GM18858 (cell line): Measurements from ENCODE around the gene PSMC3IP.
"Not testable (repeated sequence)": the region's sequence is repeated elsewhere in the genome, so short reads cannot be mapped to it uniquely, and the experiment has no call there.

Experiments
- ATAC-seq: cut with Tn5 transposase; IDR thresholded peaks from one replicate; pipeline ENCODE4 v1.9.1; 2021; ENCODE audit not compliant: unreplicated experiment

PSMC3IP gene, protein sequence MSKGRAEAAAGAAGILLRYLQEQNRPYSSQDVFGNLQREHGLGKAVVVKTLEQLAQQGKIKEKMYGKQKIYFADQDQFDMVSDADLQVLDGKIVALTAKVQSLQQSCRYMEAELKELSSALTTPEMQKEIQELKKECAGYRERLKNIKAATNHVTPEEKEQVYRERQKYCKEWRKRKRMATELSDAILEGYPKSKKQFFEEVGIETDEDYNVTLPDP

DNA sequence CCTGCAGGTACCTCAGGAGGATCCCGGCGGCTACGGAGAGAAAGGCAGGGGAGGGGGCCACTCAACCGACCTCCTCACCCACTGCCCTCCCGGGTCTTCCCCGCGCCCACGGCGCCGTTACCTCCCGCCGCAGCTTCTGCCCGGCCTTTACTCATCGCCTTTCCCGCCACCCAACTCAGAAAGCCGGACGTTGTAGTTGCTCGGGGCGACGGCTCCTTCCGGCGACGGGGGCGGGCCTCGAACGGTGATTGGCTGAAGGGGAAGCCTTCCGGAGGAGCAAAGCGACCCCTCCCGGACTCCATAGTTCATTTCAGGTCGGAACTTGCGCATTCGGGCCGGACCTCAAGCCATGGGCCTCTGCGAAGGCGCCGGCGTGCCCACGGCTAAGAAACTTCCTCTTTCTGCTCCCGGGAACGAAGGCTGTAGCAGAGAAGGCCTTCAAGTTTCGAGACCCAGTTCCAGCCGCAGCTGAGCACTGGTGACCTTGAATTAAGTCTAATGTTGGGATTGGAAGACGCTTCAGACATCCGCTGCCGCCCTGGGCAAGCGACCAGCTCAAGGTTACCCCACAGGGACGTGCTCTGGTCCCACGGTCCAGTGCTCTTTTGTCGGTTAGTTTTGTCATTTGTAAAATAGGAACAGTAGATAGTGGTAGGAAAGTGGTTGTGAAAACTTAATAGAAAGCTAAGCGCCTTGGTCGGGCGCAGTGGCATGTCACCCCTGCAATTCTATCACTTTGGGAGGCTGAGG lies at the start of gene PSMC3IP:
Gene PSMC3IP, minus strand, starts transcription at position 198 of the 750 bp plus-strand sequence. Its CDS starts 43 bp downstream, at position 155.
- ATAC-seq, result peak; percentile 61

DNA sequence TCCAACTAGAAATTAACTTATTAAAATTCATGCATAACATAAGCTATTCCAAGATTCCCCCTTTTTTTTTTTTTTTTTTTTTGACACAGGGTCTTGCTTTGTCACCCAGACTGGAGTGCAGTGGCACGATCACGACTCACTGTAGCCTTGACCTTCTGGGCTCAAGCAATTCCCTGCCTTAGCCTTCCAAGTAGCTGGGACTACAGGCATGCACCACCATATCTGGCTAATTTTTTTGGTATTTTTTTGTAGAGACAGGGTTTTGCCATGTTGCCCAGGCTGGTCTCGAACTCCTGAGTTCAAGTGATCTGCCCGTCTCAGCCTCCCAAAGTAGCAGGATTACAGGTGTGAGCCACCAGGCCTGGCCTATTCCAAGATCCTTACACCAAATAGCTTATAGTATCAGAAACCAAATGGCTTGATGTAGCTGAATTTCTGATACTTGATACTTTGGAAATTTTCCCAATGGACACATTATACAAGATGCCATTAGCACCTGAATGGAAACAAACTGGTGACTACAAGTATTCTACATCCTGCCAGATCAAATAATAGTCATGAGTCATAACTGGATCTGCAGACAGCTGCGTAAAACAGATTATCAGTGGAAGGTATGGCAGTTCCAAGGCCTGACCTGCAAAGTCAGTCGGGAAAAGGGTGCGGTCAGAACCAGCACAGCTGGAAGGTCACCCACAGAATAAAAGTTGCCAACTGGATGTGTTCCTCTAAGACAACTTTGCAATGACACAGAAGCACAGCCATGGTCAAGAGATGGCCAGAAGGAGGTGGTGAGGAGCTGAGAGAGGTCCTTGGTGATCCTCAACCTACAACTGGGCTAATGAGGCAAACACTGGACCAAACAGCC lies 46.4 kb upstream of the PSMC3IP start:
- no peak for ATAC-seq

DNA sequence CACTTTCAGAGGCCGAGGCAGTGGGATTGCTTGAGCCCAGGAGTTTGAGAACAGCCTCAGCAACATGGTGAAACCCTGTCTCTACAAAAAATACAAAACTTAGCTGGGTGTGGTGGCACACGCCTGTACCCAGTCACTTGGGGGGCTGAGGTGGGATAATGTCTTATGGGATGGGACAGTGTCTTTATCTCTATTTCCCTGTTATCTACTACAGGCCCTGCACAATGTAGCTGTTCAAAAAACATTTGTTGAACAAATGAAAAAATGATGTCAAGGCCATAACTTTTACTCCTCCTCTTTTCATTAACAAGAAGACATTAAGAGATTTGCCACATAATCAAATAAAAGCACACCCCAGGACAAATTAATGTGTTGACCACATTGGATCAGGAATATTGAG lies 45.7 kb upstream of the PSMC3IP start:
- ATAC-seq, result no peak

DNA sequence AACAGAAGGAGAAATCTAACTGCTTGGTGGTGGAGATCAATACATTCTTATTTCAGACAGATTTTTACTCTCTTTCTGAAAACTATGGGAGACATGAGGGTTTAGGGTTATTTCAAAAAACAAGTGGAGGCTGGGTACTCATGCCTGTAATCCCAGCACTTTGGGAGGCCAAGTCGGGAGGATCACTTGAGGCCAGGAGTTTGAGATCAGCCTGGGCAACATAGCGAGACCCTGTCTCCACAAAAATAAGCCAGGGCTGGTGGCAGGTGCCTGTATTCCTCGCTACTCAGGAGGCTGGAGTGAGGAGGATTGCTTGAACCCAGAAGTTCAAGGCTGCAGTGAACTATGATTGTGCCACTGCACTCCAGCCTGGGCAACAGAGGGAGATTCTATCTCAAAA lies 44.5 kb upstream of the PSMC3IP start:
- ATAC-seq, result not testable (repeated sequence)

DNA sequence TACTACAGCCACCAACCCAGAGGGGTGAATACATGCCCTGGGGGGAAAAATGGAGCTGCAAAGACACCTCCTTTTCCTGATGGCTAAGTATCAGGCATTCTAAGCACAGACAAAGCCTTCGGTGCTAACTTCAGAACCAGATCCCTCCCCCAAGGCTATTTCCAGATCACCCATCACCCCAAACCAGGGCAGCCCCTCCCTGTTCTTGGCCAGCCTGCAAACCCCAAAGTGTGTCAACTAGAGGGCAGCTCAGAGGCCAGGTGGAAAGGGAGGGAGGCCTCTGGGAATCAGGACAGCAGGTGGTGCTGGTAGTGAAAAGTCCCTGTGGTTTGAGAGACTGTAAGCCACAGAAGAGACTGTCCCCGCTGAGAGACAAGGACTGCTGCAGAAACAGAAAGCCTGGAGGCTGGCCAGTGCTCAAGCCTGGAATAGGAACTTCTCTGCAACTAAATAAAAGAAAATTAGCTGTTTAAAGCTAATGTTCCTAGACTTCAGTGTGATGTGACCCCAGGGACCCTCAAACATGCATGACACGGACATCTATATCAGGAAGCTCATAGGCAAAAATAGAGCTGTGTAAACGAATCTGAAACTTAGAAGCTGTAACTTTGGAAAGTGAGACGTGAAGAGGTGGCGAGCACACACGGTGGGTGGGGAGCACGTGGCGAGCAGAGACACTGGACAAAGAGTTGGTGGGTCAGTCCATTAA lies 41.1 kb upstream of the PSMC3IP start:
- peak; percentile 55 for ATAC-seq

DNA sequence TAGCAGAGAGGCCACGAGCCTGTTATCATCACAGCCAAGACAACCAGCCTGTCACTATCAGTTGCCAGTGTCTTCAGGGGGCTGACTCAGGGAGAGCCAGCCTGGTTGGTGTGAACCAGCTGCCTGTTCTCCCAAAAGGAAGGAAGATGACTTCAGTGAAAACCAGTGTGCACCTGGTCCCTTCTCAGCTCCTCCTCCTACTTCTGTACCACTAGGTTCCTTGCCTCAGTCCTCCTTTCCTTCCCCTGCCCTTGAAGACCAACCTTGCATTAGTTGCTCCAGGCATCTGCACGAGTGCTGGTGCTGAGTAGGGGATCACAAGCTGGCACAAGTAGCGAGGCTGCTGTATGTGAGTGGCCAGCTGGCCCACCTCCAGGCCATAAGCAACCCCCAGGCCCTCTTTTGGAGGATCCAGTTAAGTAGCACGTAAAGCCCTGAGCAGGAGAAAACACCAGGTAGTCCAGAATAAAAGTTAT lies 40.5 kb upstream of the PSMC3IP start:
- no peak for ATAC-seq

DNA sequence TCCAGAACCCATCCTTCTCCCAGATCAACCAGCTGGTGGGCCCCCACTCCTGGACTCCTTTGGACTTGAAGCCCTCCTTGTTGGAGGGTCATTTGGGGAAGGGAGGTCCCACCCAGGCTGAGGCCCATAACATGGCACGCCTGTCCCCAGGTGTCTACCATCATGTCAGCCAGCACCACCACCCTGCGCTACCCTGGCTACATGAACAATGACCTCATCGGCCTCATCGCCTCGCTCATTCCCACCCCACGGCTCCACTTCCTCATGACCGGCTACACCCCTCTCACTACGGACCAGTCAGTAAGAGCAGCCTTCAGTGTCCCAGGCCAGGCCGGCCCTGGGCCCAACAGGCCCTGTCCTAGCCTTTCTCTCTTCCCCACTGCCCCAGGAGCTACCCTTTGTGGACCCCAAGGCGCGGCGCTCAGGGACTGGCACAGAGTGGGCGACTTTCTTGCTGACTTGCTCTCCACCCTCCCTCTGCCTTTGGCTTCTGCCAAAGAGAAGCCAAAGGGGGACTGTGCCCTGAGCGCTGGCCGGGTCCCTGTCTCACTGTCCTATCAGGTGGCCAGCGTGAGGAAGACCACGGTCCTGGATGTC lies 36.3 kb upstream of the PSMC3IP start:
- ATAC-seq, result no peak

DNA sequence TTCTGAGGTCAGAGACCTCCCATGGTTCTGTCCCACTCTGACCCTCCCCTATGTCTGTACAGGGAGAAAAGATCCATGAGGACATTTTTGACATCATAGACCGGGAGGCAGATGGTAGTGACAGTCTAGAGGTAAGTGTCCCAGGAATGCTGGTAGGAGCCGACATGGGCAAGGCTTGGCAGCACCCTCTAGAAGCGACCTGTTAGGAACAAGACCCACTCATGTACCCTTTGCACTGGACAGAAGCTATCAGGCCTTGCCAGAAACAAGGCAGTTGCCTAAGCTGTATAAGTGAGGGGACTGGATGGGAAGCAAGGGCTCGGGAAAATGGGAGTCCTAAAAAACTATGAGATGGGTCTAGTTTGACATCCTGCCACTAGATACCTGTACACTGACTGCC lies 34.5 kb upstream of the PSMC3IP start:
- no peak for ATAC-seq

DNA sequence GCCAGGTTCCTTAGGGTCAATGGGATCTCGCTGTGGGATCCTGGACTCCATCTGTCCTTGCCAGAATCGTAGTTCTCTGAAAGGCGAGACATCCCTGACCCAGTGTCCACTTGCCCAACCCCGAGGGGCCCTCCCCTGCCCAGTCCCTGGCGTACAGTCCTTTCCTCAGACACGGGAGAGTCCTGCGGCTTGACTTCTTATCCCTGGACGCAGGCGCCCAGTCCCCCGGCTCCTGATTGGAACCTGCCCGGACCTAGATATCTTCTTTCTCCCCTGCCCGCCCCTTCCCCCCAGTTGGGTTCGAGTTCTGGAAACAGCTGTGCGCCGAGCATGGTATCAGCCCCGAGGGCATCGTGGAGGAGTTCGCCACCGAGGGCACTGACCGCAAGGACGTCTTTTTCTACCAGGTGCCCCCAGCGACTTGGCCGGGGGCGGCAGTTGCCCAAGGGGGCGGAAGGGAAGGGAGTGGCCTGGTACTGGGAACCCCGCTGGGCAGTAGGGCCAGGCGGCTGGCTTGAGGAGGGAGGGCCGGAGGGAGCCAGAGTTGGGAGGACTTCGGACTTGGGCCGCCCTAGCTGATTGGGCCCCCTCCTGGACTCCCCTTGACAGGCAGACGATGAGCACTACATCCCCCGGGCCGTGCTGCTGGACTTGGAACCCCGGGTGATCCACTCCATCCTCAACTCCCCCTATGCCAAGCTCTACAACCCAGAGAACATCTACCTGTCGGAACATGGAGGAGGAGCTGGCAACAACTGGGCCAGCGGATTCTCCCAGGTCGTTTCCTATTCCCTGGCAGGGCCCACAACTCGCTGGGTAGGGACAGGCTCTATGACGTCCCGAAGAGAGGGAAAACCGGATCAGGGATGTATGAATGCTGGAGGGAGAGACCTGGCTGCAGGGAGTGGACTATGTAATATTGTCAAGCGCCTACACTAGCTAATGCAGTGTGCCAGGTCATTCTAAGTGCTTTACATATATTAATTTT lies 32.6 kb upstream of the PSMC3IP start:
- not testable (repeated sequence) for ATAC-seq

DNA sequence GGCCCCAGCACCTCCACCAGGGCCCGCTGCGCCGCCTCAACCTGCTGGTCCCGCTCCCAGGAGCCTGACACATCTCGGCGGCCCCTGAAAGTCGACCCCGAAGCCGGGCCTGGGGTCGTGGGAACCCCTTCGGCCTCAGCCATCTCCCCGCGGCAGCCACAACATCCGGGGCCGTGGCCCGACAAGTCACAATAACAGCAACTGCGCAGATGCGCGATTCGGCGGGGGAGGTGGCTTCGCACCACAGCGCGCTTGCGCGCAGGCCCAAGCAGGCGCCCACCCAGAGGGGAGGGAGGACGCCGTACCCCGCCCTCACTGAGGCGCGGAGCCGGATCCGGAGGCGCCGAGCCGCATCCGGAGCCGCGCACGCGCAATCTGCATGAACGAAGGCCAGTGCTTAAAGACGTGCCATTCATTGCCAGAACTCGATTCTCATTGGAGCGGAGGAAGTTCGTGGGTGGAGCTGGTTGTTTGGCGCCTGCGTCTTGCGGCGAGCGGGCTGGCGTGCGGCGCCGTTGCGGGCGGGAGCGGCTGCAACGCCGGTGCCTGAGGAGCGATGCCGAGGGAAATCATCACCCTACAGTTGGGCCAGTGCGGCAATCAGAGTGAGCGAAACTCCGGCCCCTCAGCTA lies 31.8 kb upstream of the PSMC3IP start, which contains the start of the genes RETREG3 and TUBG1:
Gene RETREG3, minus strand, starts transcription at position 193 of the 632 bp plus-strand sequence. Its CDS starts 50 bp downstream, at position 143.
Gene TUBG1, plus strand, starts transcription at position 502 of the 632 bp plus-strand sequence. Its CDS starts 55 bp downstream, at position 557.
- peak; percentile 74 for ATAC-seq

DNA sequence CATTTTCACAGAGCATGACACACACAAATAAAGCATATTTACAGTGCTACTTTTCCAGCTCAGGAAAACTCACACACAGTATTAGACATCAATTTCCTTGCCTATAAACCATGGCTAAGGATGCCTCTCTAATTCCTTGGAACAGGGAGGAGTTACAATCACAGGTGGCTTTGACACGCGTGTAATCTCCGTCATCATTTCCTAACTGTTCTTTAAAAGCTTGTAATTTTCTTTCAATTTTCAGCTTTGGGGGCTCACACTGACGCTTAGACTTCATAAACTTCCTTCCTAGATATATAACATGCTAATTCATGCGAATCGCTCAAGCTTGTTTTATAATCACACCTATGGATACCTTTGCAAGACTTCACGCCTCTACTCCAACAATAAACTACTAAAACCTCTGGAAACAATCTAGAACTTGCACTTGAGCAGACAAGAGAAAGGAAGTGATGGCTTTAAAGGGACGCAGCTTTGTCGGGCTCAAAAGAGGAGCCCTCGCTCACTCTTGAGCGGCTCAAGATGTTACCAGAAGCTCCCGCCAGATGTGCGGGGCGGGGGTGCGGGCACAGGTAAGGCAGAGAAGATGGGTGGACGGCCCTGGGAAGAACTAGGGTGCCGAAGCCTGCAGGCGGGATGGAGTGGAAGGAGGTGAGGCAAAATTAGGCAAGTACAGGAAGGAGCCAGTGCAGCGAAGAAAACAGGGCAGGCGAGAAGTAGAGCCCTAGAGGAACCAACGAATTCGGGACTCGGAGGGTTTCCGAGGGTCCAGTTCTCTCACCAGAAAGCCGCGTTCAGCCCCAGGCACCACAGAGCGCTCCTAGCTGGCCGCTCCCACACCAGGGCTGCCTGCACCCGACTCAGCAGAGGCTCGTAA lies 31.0 kb upstream of the PSMC3IP start:
- ATAC-seq, result peak; percentile 17

DNA sequence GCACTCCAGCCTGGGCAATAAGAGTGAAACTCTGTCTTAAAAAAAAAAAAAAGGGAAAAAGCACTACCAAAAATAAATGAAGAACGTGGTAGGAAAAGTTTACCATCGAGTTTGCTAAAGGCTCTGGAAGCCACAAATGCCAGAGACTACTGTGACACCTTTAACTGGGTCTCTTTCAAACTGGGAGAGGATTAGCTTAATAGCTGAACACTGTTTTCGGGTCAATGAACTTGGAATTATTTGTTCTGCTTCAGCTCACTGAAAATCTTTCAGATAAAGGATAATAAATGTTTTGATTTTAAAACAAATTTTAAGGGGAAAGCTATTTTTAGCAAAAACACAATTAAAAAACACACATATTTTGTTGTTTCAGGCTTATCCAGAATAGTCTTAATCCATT lies 30.2 kb upstream of the PSMC3IP start:
- no peak for ATAC-seq

DNA sequence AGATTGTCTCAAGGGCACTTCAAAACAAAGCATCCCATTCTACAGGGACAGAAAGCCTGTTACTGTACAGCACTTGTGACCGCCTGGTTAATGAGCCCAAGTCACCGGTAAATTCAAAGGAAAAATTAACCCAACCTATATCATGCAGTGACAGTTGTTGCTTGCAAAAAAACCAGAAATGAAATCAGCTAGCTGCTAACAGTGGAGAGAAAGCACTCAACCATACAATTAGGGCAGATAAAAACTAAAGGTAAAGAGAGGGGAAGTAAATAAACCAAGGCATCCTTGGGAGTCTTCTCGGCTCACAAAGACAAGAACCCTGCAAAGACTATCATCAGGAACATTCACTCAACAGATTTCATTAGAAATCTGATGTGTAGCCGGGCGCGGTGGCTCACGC lies 25.8 kb upstream of the PSMC3IP start:
- no peak for ATAC-seq

DNA sequence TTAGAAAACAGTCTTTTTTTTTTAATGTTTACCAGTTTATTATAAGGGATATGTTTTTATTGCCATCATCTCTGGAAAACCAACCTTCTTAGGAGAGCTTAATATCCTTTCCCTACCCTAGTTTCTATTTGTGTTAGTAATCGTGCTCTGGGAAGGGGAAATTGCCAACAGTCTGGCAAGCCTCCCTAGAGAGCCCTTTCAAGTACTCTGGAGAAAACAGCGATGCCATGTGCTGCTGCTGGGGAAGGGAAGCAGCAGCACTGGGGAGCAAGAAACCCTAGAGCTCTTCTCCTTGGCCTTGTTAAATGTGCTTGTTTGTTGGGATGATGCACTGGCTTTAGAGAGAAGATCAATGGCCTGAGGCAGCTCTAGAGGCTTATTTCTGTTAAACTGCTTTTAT lies 21.4 kb upstream of the PSMC3IP start:
- no peak for ATAC-seq

DNA sequence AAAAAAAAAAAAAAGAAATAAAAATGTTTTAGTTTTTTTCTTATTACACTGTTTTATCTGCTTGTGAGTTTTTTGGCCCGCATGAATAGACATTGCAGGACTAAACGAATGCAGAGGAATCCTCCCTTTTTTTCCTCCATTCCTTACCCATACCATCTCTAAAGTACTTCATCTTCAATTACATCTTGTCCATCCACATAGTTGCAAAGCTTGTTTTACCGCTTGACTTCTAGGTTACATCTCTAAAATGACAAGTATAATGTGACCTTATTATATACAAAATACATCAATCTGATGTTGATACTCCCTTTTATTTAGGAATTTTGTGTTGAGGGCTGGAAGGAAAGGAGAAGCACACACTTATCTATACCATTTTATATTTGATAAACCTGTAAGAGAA lies 18.9 kb upstream of the PSMC3IP start:
- no peak for ATAC-seq

DNA sequence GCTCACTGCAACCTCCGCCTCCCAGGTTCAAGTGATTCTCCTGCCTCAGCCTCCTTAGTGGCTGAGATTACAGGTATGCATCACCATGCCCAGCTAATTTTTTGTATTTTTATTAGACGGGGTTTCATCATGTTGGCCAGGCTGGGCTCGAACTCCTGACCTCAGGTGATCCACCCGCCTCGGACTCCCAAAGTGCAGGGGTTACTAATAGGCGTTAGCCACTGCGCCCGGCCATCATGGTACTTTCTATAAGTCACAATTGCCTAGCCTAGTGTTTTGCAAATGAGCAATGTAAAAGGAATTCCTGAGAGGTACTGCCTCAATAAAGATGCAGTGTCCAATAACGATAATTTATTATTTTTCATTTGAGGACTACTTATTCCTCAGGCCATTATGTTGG lies 13.9 kb upstream of the PSMC3IP start:
- ATAC-seq, result no peak

DNA sequence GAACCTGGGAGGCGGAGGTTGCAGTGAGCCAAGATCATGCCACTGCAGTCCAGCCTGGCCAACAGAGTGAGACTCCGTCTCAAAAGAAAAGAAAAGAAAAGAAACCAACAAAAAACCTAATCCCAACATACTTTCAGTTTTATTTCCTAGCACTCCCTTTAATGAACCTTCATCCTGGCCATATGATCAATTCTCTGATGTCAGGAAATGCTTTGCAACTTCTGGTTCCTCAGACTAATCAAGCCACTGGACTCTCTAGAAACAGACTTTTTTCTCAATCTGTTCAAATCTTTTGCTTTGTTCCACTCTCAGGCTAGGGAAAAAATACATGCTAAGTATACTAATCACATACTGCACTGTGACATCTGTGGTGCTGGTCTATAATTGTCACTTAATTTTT lies 13.4 kb upstream of the PSMC3IP start:
- no peak for ATAC-seq
